ENCODE measurements around the gene PLOD1.

- no peak for TF ChIP-seq CTCF (IDR thresholded peaks at IDR 0.05)
- no peak for TF ChIP-seq POLR2A (IDR thresholded peaks at IDR 0.05)
- TF ChIP-seq EP300 (IDR thresholded peaks at IDR 0.05), result no peak
These were observed 14.1 kb upstream of the PLOD1 start for GRCh38 chr1:11920239-11920903.
